ENCODE results near the gene TMEM117. TPM values are rescaled to one million over a fixed set of nuclear protein-coding genes. Genes with fewer than 3 reads are reported as not detected.
A peak's percentile ranks its signal among the peaks of the same experiment; 100 is the strongest.
"Not testable (repeated sequence)": the region's sequence is repeated elsewhere in the genome, so short reads cannot be mapped to it uniquely, and the experiment has no call there.

The TMEM117 gene
- total and polyA plus RNA-seq, 4 experiments from 2014 or later = 3.0 to 4.7 (median 3.8) TPM

GRCh38 chr12:43836475-43836989, 651 bp downstream of the TMEM117 start:
- H3K4me3 ChIP-seq (ENCODE audit: low read length in 2 of 2) = peak overlapping the region; percentile 26 to 67
- peak overlapping the region; percentile 66 to 85 (median 80) for H3K4me3 Mint-ChIP-seq
- no peaks in the 10 kb centered on the region for H3K36me3 ChIP-seq (ENCODE audit: insufficient read depth, low read length)
- no peaks in the 10 kb centered on the region for H3K27me3 ChIP-seq (ENCODE audit: insufficient read depth, low read length)
- H3K27ac Mint-ChIP-seq = peak overlapping the region; percentile 80 to 89 (median 84)
- ChIA-PET POLR2A (ENCODE audit: partially characterized antibody) (interaction anchor here (0.7 to 4.6 kb wide), 7 partner anchors 23 to 79 kb away, joined by 3 to 90 read pairs (median 5); partner anchors contain the start of genes IRAK4, PUS7L and TWF1), CTCF (ENCODE audit: partially characterized antibody) (no interaction called here)
- no peaks in the 10 kb centered on the region for H3K9me3 Mint-ChIP-seq
- H3K4me1 Mint-ChIP-seq = peaks cover 25 to 48% (median 41%) of the 10 kb centered on the region in 4 donors
- intact Hi-C loops (cut with micrococcal nuclease) = loop anchor here (1.0 to 5.0 kb wide), 2 partner anchors 30 to 46 kb away; partner anchors contain the start of gene TWF1
- peak overlapping the region; percentile 61 for H3K27ac ChIP-seq (ENCODE audit: low read depth, low read length)
- no peaks in the 10 kb centered on the region for H3K27me3 Mint-ChIP-seq
- H3K9me3 ChIP-seq (ENCODE audit: control insufficient read depth in 1 of 2, low read length in 2 of 2) = no peaks in the 10 kb centered on the region
- peaks cover 0 to 3% of the 10 kb centered on the region in 2 donors for H3K36me3 Mint-ChIP-seq
- peak in 1 of 5 donors; percentile 14 for DNase-seq
- peaks cover 40% of the 10 kb centered on the region for H3K4me1 ChIP-seq (ENCODE audit: insufficient read depth, low read length)

GRCh38 chr12:43840338-43840737, 4.5 kb downstream of the TMEM117 start:
- intact Hi-C loops (cut with micrococcal nuclease) = no loop called here
- Histone ChIP-seq H3K4me3 (ENCODE audit: low read length in 2 of 2) (no peak overlapping the region), H3K27ac (ENCODE audit: low read depth, low read length) (no peak overlapping the region), H3K4me1 (ENCODE audit: insufficient read depth, low read length) (peaks cover 9% of the 10 kb centered on the region), H3K36me3 (ENCODE audit: insufficient read depth, low read length) (no peaks in the 10 kb centered on the region), H3K9me3 (ENCODE audit: control insufficient read depth in 1 of 2, low read length in 2 of 2) (no peaks in the 10 kb centered on the region), H3K27me3 (ENCODE audit: insufficient read depth, low read length) (no peaks in the 10 kb centered on the region)
- peaks cover 0 to 4% of the 10 kb centered on the region in 2 donors for H3K36me3 Mint-ChIP-seq
- no peak overlapping the region for H3K4me3 Mint-ChIP-seq
- H3K27ac Mint-ChIP-seq = peak overlapping the region in 1 of 7 donors; percentile 35
- H3K27me3 Mint-ChIP-seq = no peaks in the 10 kb centered on the region
- H3K4me1 Mint-ChIP-seq = peaks cover 5 to 17% (median 14%) of the 10 kb centered on the region in 4 donors
- no peaks in the 10 kb centered on the region for H3K9me3 Mint-ChIP-seq
- ChIA-PET CTCF (ENCODE audit: partially characterized antibody) (interaction anchor here (1.2 to 1.5 kb wide), 2 partner anchors 42 to 396 kb away, joined by 3 read pairs; no protein-coding TSS in a partner anchor), POLR2A (ENCODE audit: partially characterized antibody) (interaction anchor here (0.9 kb wide), 1 partner anchor 34 kb away, joined by 3 read pairs; the partner anchor contains the start of gene TWF1)
- DNase-seq = no peak

GRCh38 chr12:43841253-43841652, 5.4 kb downstream of the TMEM117 start:
- ChIA-PET POLR2A (ENCODE audit: partially characterized antibody) (no interaction called here), CTCF (ENCODE audit: partially characterized antibody) (interaction anchor here (0.5 to 1.5 kb wide), 3 partner anchors 41 to 397 kb away, joined by 3 read pairs; no protein-coding TSS in a partner anchor)
- no peaks in the 10 kb centered on the region for H3K9me3 Mint-ChIP-seq
- intact Hi-C loops (cut with micrococcal nuclease) = no loop called here
- no peak overlapping the region for H3K27ac Mint-ChIP-seq
- peaks cover 4 to 15% (median 13%) of the 10 kb centered on the region in 4 donors for H3K4me1 Mint-ChIP-seq
- H3K4me3 Mint-ChIP-seq = no peak overlapping the region
- Histone ChIP-seq H3K36me3 (ENCODE audit: insufficient read depth, low read length) (no peaks in the 10 kb centered on the region), H3K4me1 (ENCODE audit: insufficient read depth, low read length) (peaks cover 7% of the 10 kb centered on the region), H3K4me3 (ENCODE audit: low read length in 2 of 2) (no peak overlapping the region), H3K27me3 (ENCODE audit: insufficient read depth, low read length) (no peaks in the 10 kb centered on the region), H3K27ac (ENCODE audit: low read depth, low read length) (no peak overlapping the region), H3K9me3 (ENCODE audit: control insufficient read depth in 1 of 2, low read length in 2 of 2) (no peaks in the 10 kb centered on the region)
- no peak for DNase-seq
- H3K36me3 Mint-ChIP-seq = peaks cover 7 to 9% of the 10 kb centered on the region in 2 donors
- no peaks in the 10 kb centered on the region for H3K27me3 Mint-ChIP-seq

- Histone ChIP-seq H3K27ac (ENCODE audit: low read depth, low read length) (no peak overlapping the region), H3K27me3 (ENCODE audit: insufficient read depth, low read length) (no peaks in the 10 kb centered on the region), H3K9me3 (ENCODE audit: control insufficient read depth in 1 of 2, low read length in 2 of 2) (no peaks in the 10 kb centered on the region), H3K4me1 (ENCODE audit: insufficient read depth, low read length) (no peaks in the 10 kb centered on the region), H3K4me3 (ENCODE audit: low read length in 2 of 2) (no peak overlapping the region), H3K36me3 (ENCODE audit: insufficient read depth, low read length) (no peaks in the 10 kb centered on the region)
- H3K27me3 Mint-ChIP-seq = no peaks in the 10 kb centered on the region
- POLR2A ChIA-PET (ENCODE audit: partially characterized antibody) = no interaction called here
- H3K4me1 Mint-ChIP-seq = peaks cover 3 to 10% (median 7%) of the 10 kb centered on the region in 4 donors
- no peak overlapping the region for H3K27ac Mint-ChIP-seq
- DNase-seq = no peak
- H3K4me3 Mint-ChIP-seq = no peak overlapping the region
- peaks cover 16 to 17% of the 10 kb centered on the region in 2 donors for H3K36me3 Mint-ChIP-seq
- intact Hi-C loops (cut with micrococcal nuclease) = no loop called here
- peaks cover 0 to 6% (median under 1%) of the 10 kb centered on the region in 8 donors for H3K9me3 Mint-ChIP-seq
- CTCF ChIA-PET (ENCODE audit: partially characterized antibody) = no interaction called here
Observed at GRCh38 chr12:43842259-43842658, 6.4 kb downstream of the TMEM117 start.

GRCh38 chr12:43847425-43848225, 11.7 kb downstream of the TMEM117 start:
- H3K27ac ChIP-seq (ENCODE audit: low read depth, low read length); intact Hi-C loops (cut with micrococcal nuclease); H3K36me3 ChIP-seq (ENCODE audit: insufficient read depth, low read length); H3K27me3 Mint-ChIP-seq; CTCF ChIA-PET (ENCODE audit: partially characterized antibody); H3K4me1 ChIP-seq (ENCODE audit: insufficient read depth, low read length); H3K4me3 Mint-ChIP-seq; H3K9me3 ChIP-seq (ENCODE audit: control insufficient read depth in 1 of 2, low read length in 2 of 2); H3K4me3 ChIP-seq (ENCODE audit: low read length in 2 of 2); H3K27ac Mint-ChIP-seq; POLR2A ChIA-PET (ENCODE audit: partially characterized antibody); DNase-seq; H3K27me3 ChIP-seq (ENCODE audit: insufficient read depth, low read length): not testable (repeated sequence)
- H3K4me1 Mint-ChIP-seq = peaks cover 0 to 12% (median 4%) of the 10 kb centered on the region in 4 donors
- H3K36me3 Mint-ChIP-seq = peaks cover 27 to 38% of the 10 kb centered on the region in 2 donors
- H3K9me3 Mint-ChIP-seq = peaks cover 0 to 14% (median 8%) of the 10 kb centered on the region in 8 donors

- Histone ChIP-seq H3K27ac (ENCODE audit: low read depth, low read length) (no peak overlapping the region), H3K9me3 (ENCODE audit: control insufficient read depth in 1 of 2, low read length in 2 of 2) (no peaks in the 10 kb centered on the region), H3K36me3 (ENCODE audit: insufficient read depth, low read length) (no peaks in the 10 kb centered on the region), H3K27me3 (ENCODE audit: insufficient read depth, low read length) (no peaks in the 10 kb centered on the region), H3K4me3 (ENCODE audit: low read length in 2 of 2) (no peak overlapping the region), H3K4me1 (ENCODE audit: insufficient read depth, low read length) (no peaks in the 10 kb centered on the region)
- ChIA-PET CTCF (ENCODE audit: partially characterized antibody) (no interaction called here), POLR2A (ENCODE audit: partially characterized antibody) (no interaction called here)
- Mint-ChIP-seq H3K4me1 (peaks cover 0 to 12% (median 4%) of the 10 kb centered on the region in 4 donors), H3K4me3 (no peak overlapping the region), H3K27me3 (no peaks in the 10 kb centered on the region), H3K9me3 (peaks cover 0 to 14% (median 8%) of the 10 kb centered on the region in 8 donors), H3K27ac (no peak overlapping the region), H3K36me3 (peaks cover 27 to 38% of the 10 kb centered on the region in 2 donors)
- intact Hi-C loops (cut with micrococcal nuclease) = no loop called here
- DNase-seq = no peak
Observed at GRCh38 chr12:43848226-43848507, 12.3 kb downstream of the TMEM117 start.

GRCh38 chr12:43848786-43849185, 12.9 kb downstream of the TMEM117 start:
- no peak for DNase-seq
- intact Hi-C loops (cut with micrococcal nuclease) = no loop called here
- Histone ChIP-seq H3K27me3 (ENCODE audit: insufficient read depth, low read length) (no peaks in the 10 kb centered on the region), H3K4me3 (ENCODE audit: low read length in 2 of 2) (no peak overlapping the region), H3K9me3 (ENCODE audit: control insufficient read depth in 1 of 2, low read length in 2 of 2) (no peaks in the 10 kb centered on the region), H3K4me1 (ENCODE audit: insufficient read depth, low read length) (no peaks in the 10 kb centered on the region), H3K27ac (ENCODE audit: low read depth, low read length) (no peak overlapping the region), H3K36me3 (ENCODE audit: insufficient read depth, low read length) (no peaks in the 10 kb centered on the region)
- Mint-ChIP-seq H3K36me3 (peaks cover 27 to 38% of the 10 kb centered on the region in 2 donors), H3K27me3 (no peaks in the 10 kb centered on the region), H3K27ac (no peak overlapping the region), H3K4me3 (no peak overlapping the region), H3K9me3 (peaks cover 0 to 14% (median 8%) of the 10 kb centered on the region in 8 donors), H3K4me1 (peaks cover 0 to 12% (median 4%) of the 10 kb centered on the region in 4 donors)
- ChIA-PET CTCF (ENCODE audit: partially characterized antibody) (no interaction called here), POLR2A (ENCODE audit: partially characterized antibody) (no interaction called here)
